Jurkat, Clone E6-1 (cell line): ENCODE data around the gene SDS.
A peak's percentile ranks its signal among the peaks of the same experiment; 100 is the strongest.
"Not testable (repeated sequence)": the region's sequence is repeated elsewhere in the genome, so short reads cannot be mapped to it uniquely, and the experiment has no call there.

Experiments used
- DNase-seq: peaks from one replicate; pipeline ENCODE4 v3.0.0-alpha.2; 2011; ENCODE audit warnings: low read depth, low spot score
- H3K4me3 ChIP-seq: 2 replicates; pipeline ENCODE4 v1.5.1; 2011; ENCODE audit warnings: mild to moderate bottlenecking, low read length, control low read depth, moderate library complexity

Gene SDS

GRCh38 chr12:113361574-113362370 is 41.9 kb downstream of the SDS start:
- H3K4me3 ChIP-seq = no peak overlapping the region
- no peak for DNase-seq

- no peak for DNase-seq
- no peak overlapping the region for H3K4me3 ChIP-seq
Measured at GRCh38 chr12:113359939-113360748, 43.5 kb downstream of the SDS start.

- no peak for DNase-seq
- peak overlapping the region; percentile 78 for H3K4me3 ChIP-seq
Measured at GRCh38 chr12:113359133-113359938, 44.4 kb downstream of the SDS start.

- H3K4me3 ChIP-seq = peak within 1 kb of the TSS; percentile 78
- peak; percentile 90 for DNase-seq
Measured at GRCh38 chr12:113358381-113359132, 45.1 kb downstream of the SDS start, which contains the start of gene PLBD2. Gene PLBD2 (plus strand): TSS chr12:113358587. CDS start chr12:113358601, 14 bp downstream.

GRCh38 chr12:113354192-113354591 is 49.5 kb downstream of the SDS start:
- not testable (repeated sequence) for H3K4me3 ChIP-seq, DNase-seq

GRCh38 chr12:113351089-113351488 is 52.6 kb downstream of the SDS start:
- DNase-seq = no peak

GRCh38 chr12:113348849-113349536 is 54.7 kb downstream of the SDS start:
- no peak overlapping the region for H3K4me3 ChIP-seq
- DNase-seq = no peak

More at GRCh38 chr12:113351089-113351488, 52.6 kb downstream of the SDS start:
- no peak overlapping the region for H3K4me3 ChIP-seq

GRCh38 chr12:113347892-113348291 is 55.8 kb downstream of the SDS start:
- H3K4me3 ChIP-seq = no peak overlapping the region
- no peak for DNase-seq

- no peak for DNase-seq
- no peak overlapping the region for H3K4me3 ChIP-seq
Measured at GRCh38 chr12:113347107-113347506, 56.6 kb downstream of the SDS start.

GRCh38 chr12:113346353-113346752 is 57.3 kb downstream of the SDS start:
- DNase-seq = no peak
- no peak overlapping the region for H3K4me3 ChIP-seq

- no peak overlapping the region for H3K4me3 ChIP-seq
Measured at GRCh38 chr12:113345318-113345717, 58.4 kb downstream of the SDS start.

More at GRCh38 chr12:113345318-113345717, 58.4 kb downstream of the SDS start:
- no peak for DNase-seq
